ENCODE data around the gene UCKL1. TPM values are rescaled to one million over a fixed set of nuclear protein-coding genes. Genes with fewer than 3 reads are reported as not detected.

The UCKL1 gene
- total RNA-seq, 2 experiments from 2014 or later = 31.5 to 32.6 TPM

DNA sequence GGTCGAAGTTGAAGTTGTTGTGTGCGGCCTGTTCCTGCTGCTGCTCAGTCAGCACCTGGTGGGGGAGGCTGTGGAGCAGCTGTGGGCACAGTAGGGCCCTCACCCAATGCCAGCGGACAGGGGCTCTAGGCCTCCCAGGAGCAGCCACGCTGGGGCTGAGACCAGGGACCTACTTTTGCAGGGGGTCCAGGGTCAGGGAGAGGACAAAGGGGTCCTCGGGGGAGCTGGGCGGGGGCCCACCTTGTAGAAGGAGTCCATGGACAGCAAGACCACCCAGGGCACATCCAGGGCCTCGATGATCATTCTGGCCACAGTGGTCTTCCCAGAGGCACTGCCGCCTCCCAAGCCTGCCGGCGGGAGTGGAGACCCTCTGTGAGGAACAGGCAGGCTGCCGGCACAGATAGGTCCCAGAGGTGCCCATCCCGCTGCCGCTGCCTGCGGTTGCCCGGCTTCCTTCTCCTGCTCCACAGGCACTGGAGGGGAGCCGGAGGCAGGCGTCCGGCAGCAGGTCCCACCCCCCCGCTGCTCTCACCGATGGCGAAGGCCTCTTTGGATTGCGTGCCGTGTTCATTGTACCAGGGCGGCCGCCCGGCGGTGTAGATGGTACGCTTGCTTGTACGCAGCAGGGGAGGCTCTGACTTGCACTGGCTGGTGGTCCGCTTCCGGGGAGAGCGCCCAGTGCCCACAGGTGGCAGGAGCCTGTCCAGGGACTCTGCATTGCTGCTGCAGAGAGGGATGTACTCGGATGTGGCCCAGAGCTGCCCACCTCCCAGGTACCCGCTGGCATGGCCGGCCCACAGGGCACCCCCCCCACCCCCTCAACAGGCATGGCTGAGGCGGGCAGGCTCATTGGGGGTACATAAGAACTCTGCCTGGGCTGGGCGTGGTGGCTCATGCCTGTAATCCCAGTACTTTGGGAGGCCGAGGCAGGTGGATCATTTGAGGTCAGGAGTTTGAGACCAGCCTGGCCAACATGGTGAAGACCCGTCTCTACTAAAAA is 10.0 kb downstream of the UCKL1 start:
- Mint-ChIP-seq H3K36me3 (ENCODE audit: low read depth) (peaks cover 12% of the 10 kb centered on the region), H3K27ac (no peak overlapping the region), H3K9me3 (peaks cover 2% of the 10 kb centered on the region), H3K4me3 (no peak overlapping the region), H3K27me3 (no peaks in the 10 kb centered on the region), H3K4me1 (ENCODE audit: low read depth) (peaks cover 39% of the 10 kb centered on the region)
- CTCF ChIA-PET = no interaction called here
- POLR2A ChIA-PET = no interaction called here
- TF ChIP-seq CTCF (IDR thresholded peaks at IDR 0.05) = no peak
- ATAC-seq = no peak
- intact Hi-C loops (cut with micrococcal nuclease) = no loop called here
- no peak for DNase-seq

GRCh38 chr20:63945031-63945658 is 11.1 kb downstream of the UCKL1 start:
- ChIA-PET CTCF (no interaction called here), POLR2A (no interaction called here)
- intact Hi-C loops (cut with micrococcal nuclease) = no loop called here
- H3K27me3 Mint-ChIP-seq = no peaks in the 10 kb centered on the region
- no peak for ATAC-seq
- peaks cover 12% of the 10 kb centered on the region for H3K36me3 Mint-ChIP-seq (ENCODE audit: low read depth)
- H3K9me3 Mint-ChIP-seq = peaks cover 2% of the 10 kb centered on the region
- no peak for DNase-seq
- H3K4me1 Mint-ChIP-seq (ENCODE audit: low read depth) = peaks cover 42% of the 10 kb centered on the region
- TF ChIP-seq CTCF (IDR thresholded peaks at IDR 0.05) = no peak
- H3K4me3 Mint-ChIP-seq = no peak overlapping the region
- no peak overlapping the region for H3K27ac Mint-ChIP-seq

- Mint-ChIP-seq H3K27me3 (no peaks in the 10 kb centered on the region), H3K4me1 (ENCODE audit: low read depth) (peaks cover 35% of the 10 kb centered on the region), H3K9me3 (peaks cover 2% of the 10 kb centered on the region), H3K36me3 (ENCODE audit: low read depth) (peaks cover 12% of the 10 kb centered on the region), H3K27ac (no peak overlapping the region), H3K4me3 (no peak overlapping the region)
- ChIA-PET CTCF (no interaction called here), POLR2A (no interaction called here)
- intact Hi-C loops (cut with micrococcal nuclease) = no loop called here
- no peak for ATAC-seq
- DNase-seq = no peak
- no peak for TF ChIP-seq CTCF (IDR thresholded peaks at IDR 0.05)
Measured at GRCh38 chr20:63944078-63944941, 11.9 kb downstream of the UCKL1 start.

DNA sequence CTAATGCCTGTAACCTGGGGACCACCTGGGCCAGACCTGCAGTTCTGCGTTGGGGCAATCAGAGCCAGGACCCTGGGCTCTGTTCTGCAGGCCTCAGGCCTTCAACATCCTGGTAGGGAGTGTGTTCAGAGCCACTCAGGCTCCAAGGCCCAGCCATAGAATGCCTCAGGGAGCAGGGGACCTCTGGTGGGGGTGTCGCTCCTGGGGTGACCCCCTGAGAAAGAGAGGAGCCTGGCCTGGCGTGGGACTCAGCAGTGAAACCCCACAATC is 12.5 kb downstream of the UCKL1 start:
- H3K27me3 Mint-ChIP-seq = no peaks in the 10 kb centered on the region
- TF ChIP-seq CTCF (IDR thresholded peaks at IDR 0.05) = no peak
- H3K4me1 Mint-ChIP-seq (ENCODE audit: low read depth) = peaks cover 30% of the 10 kb centered on the region
- H3K4me3 Mint-ChIP-seq = no peak overlapping the region
- ChIA-PET POLR2A (no interaction called here), CTCF (no interaction called here)
- DNase-seq (no peak), ATAC-seq (no peak)
- peaks cover 12% of the 10 kb centered on the region for H3K36me3 Mint-ChIP-seq (ENCODE audit: low read depth)
- peaks cover 2% of the 10 kb centered on the region for H3K9me3 Mint-ChIP-seq
- H3K27ac Mint-ChIP-seq = no peak overlapping the region
- intact Hi-C loops (cut with micrococcal nuclease) = no loop called here
